Measurements from ENCODE around the gene BTBD9. TPM values are rescaled to one million over a fixed set of nuclear protein-coding genes. Genes with fewer than 3 reads are reported as not detected.

The BTBD9 gene
- total and polyA plus RNA-seq, 2 donors (not counting 3 experiments of a cell fraction or from before 2014, with no cell fraction given), result 4.9 to 15.0 TPM

- no peak for TF ChIP-seq POLR2A (IDR thresholded peaks at IDR 0.05; ENCODE audit: low read depth, low read length)
- no peak for TF ChIP-seq FOS (IDR thresholded peaks at IDR 0.05; ENCODE audit: borderline replicate concordance, insufficient read depth, low read length)
- TF ChIP-seq MAX (IDR thresholded peaks at IDR 0.05; ENCODE audit: insufficient read depth, insufficient read length), result no peak
- no peak for TF ChIP-seq MYC (IDR thresholded peaks at IDR 0.05; ENCODE audit: low read depth, low read length)
- no peak for TF ChIP-seq GATA2 (IDR thresholded peaks at IDR 0.05; ENCODE audit: insufficient read depth, insufficient read length, low read depth, low read length)
- TF ChIP-seq CTCF (IDR thresholded peaks at IDR 0.05; ENCODE audit: extremely low read depth in 1 of 2, insufficient read depth in 1 of 2, low read depth in 1 of 2, low read length in 2 of 2), result no peak
- no peak for TF ChIP-seq JUN (IDR thresholded peaks at IDR 0.05; ENCODE audit: borderline replicate concordance, insufficient read depth, insufficient read length, low read depth)
- no peak for TF ChIP-seq EZH2 (IDR thresholded peaks at IDR 0.05; ENCODE audit: borderline replicate concordance, low read depth, low read length, severe bottlenecking)
- no peak for TF ChIP-seq POLR2AphosphoS5 (IDR thresholded peaks at IDR 0.05; ENCODE audit: insufficient read depth, low read depth, low read length)
- Histone ChIP-seq H3K4me3 (replicated peaks in 1 of 3; ENCODE audit: insufficient read depth in 1 of 3, low read depth in 1 of 3, low read length in 3 of 3) (no peak overlapping the region), H3K36me3 (ENCODE audit: control insufficient read depth in 2 of 2, extremely low read depth in 1 of 2, insufficient read depth in 2 of 2, low read length in 2 of 2) (no peaks in the 10 kb centered on the region), H3K9me1 (replicated peaks; ENCODE audit: control insufficient read depth, extremely low read depth, insufficient read depth, low read length) (no peaks in the 10 kb centered on the region), H3K9me3 (replicated peaks; ENCODE audit: control insufficient read depth, insufficient read depth, low read length) (no peaks in the 10 kb centered on the region), H3K79me2 (ENCODE audit: control insufficient read depth, insufficient read depth, low read length) (no peaks in the 10 kb centered on the region), H3K27me3 (ENCODE audit: control insufficient read depth in 2 of 2, insufficient read depth in 2 of 2, low read length in 2 of 2) (no peaks in the 10 kb centered on the region), H3K27ac (ENCODE audit: insufficient read depth, low read depth, low read length) (no peak overlapping the region), H3K4me2 (ENCODE audit: insufficient read depth, low read length) (no peak overlapping the region), H2AFZ (ENCODE audit: low read depth, low read length) (no peak overlapping the region), H3K4me1 (ENCODE audit: control insufficient read depth, extremely low read depth, insufficient read depth, low read length) (no peaks in the 10 kb centered on the region), H3K9ac (replicated peaks; ENCODE audit: extremely low read depth, insufficient read depth, low read length) (no peak overlapping the region), H4K20me1 (replicated peaks; ENCODE audit: control insufficient read depth, extremely low read depth, insufficient read depth, low read length) (no peaks in the 10 kb centered on the region)
- CTCF ChIA-PET, result interaction anchor here (1.1 kb wide), 1 partner anchor 12 kb away, joined by 4 read pairs; no protein-coding TSS in a partner anchor
- DNase-seq (ENCODE audit: low read depth, low spot score) (no peak), FAIRE-seq (no peak)
- dilution Hi-C loops (cut with MboI; ENCODE audit: extremely low pct_ligation_motif_present, low sequenced_read_pairs), result no loop called here
- no TSS peak for BruUV-seq (replicated peaks)
- intact Hi-C loops (cut with micrococcal nuclease), result no loop called here
- POLR2A ChIA-PET, result no interaction called here
Observed at GRCh38 chr6:38354905-38355304, 284.8 kb downstream of the BTBD9 start.

All from endothelial cell of umbilical vein (primary cell).